H9 (cell line): ENCODE data around the gene ATG14. TPM values are rescaled to one million over a fixed set of nuclear protein-coding genes. Genes with fewer than 3 reads are reported as not detected.

ENCODE experiments used
- DNase-seq: peaks from one replicate; pipeline ENCODE4 v3.0.0-alpha.2; 2017
- H2AFZ ChIP-seq: one replicate; pipeline ENCODE4 v1.6.1; 2013; ENCODE audit warnings: mild to moderate bottlenecking, low read length, control low read depth, moderate library complexity
- H2AK5ac ChIP-seq: 2 replicates; pipeline ENCODE4 v1.6.1; 2013; ENCODE audit warnings: low read length, control low read depth, mixed read lengths; ENCODE audit not compliant: insufficient read length
- H2BK120ac ChIP-seq: one replicate; pipeline ENCODE4 v1.6.1; 2013; ENCODE audit warnings: low read depth, mild to moderate bottlenecking, low read length, control low read depth, inconsistent platforms; ENCODE audit not compliant: poor library complexity, severe bottlenecking
- H2BK12ac ChIP-seq: 2 replicates; pipeline ENCODE4 v1.6.1; 2013; ENCODE audit warnings: low read length, control low read depth, mixed read lengths, low read depth; ENCODE audit not compliant: insufficient read length
- H2BK15ac ChIP-seq: 2 replicates; pipeline ENCODE4 v1.6.1; 2013; ENCODE audit warnings: low read depth, low read length, control low read depth
- H2BK20ac ChIP-seq: one replicate; pipeline ENCODE4 v1.6.1; 2013; ENCODE audit warnings: low read depth, mild to moderate bottlenecking, low read length, control low read depth, inconsistent platforms; ENCODE audit not compliant: poor library complexity, severe bottlenecking
- H2BK5ac ChIP-seq: 2 replicates; pipeline ENCODE4 v1.6.1; 2013; ENCODE audit warnings: low read length, control low read depth, mixed read lengths; ENCODE audit not compliant: insufficient read length
- H3K14ac ChIP-seq: 2 replicates; pipeline ENCODE4 v1.6.1; 2013; ENCODE audit warnings: low read length, control low read depth; ENCODE audit not compliant: insufficient read depth
- H3K18ac ChIP-seq: 2 replicates; pipeline ENCODE4 v1.6.1; 2013; ENCODE audit warnings: low read depth, mild to moderate bottlenecking, mixed read lengths, low read length, control low read depth; ENCODE audit not compliant: insufficient read length
- H3K23ac ChIP-seq: 2 replicates; pipeline ENCODE4 v1.6.1; 2013; ENCODE audit warnings: low read length, control low read depth, mixed read lengths, low read depth; ENCODE audit not compliant: insufficient read length
- H3K23me2 ChIP-seq: 2 replicates; pipeline ENCODE4 v1.6.1; 2013; ENCODE audit warnings: low read depth, mild to moderate bottlenecking, mixed read lengths, low read length, control low read depth; ENCODE audit not compliant: insufficient read length, poor library complexity, severe bottlenecking
- H3K27ac ChIP-seq: 2 replicates; pipeline ENCODE4 v1.5.1; 2013; ENCODE audit warnings: low read length, control low read depth, mixed read lengths, low read depth; ENCODE audit not compliant: insufficient read length
- H3K27me3 ChIP-seq: 2 replicates; pipeline ENCODE4 v1.6.1; 2013; ENCODE audit warnings: low read length, control low read depth, inconsistent platforms; ENCODE audit not compliant: insufficient read depth
- H3K4ac ChIP-seq: 2 replicates; pipeline ENCODE4 v1.6.1; 2013; ENCODE audit warnings: low read depth, mild to moderate bottlenecking, control low read depth, inconsistent platforms, low read length, moderate library complexity
- H3K4me1 ChIP-seq: 2 replicates; pipeline ENCODE4 v1.6.1; 2013; ENCODE audit warnings: low read length, control low read depth, inconsistent platforms; ENCODE audit not compliant: insufficient read depth
- H3K4me2 ChIP-seq: 2 replicates; pipeline ENCODE4 v1.6.1; 2013; ENCODE audit warnings: low read length, control low read depth, mixed read lengths; ENCODE audit not compliant: insufficient read length, insufficient read depth
- H3K56ac ChIP-seq: 2 replicates; pipeline ENCODE4 v1.6.1; 2013; ENCODE audit warnings: low read depth, mild to moderate bottlenecking, mixed read lengths, low read length, control low read depth; ENCODE audit not compliant: insufficient read length
- H3K79me1 ChIP-seq: 2 replicates; pipeline ENCODE4 v1.6.1; 2013; ENCODE audit warnings: low read depth, mild to moderate bottlenecking, moderate library complexity, low read length, control low read depth, inconsistent platforms; ENCODE audit not compliant: insufficient read depth, poor library complexity, severe bottlenecking
- H3K79me2 ChIP-seq: 2 replicates; pipeline ENCODE4 v1.6.1; 2013; ENCODE audit warnings: low read length, control low read depth, inconsistent platforms; ENCODE audit not compliant: insufficient read depth
- H3K9ac ChIP-seq: 2 replicates; pipeline ENCODE4 v1.6.1; 2013; ENCODE audit warnings: low read length, control low read depth, mixed read lengths; ENCODE audit not compliant: insufficient read length; ENCODE audit errors: extremely low read depth
- H3K9me3 ChIP-seq: one replicate; pipeline ENCODE4 v1.6.1; 2013; ENCODE audit warnings: low read depth, low read length, inconsistent platforms; ENCODE audit not compliant: control insufficient read depth
- H3T11ph ChIP-seq: one replicate; pipeline ENCODE4 v1.6.1; 2013; ENCODE audit warnings: mild to moderate bottlenecking, low read length, control low read depth, inconsistent platforms
- H4K20me1 ChIP-seq: one replicate; pipeline ENCODE4 v1.6.1; 2013; ENCODE audit not compliant: control insufficient read depth, insufficient read length, insufficient read depth
- H4K5ac ChIP-seq: 2 replicates; pipeline ENCODE4 v1.6.1; 2013; ENCODE audit warnings: low read depth, mild to moderate bottlenecking, mixed read lengths, low read length, control low read depth; ENCODE audit not compliant: insufficient read length
- H4K8ac ChIP-seq: replicated peaks from 2 replicates; pipeline ENCODE4 v1.6.1; 2013; ENCODE audit warnings: low read length, control low read depth, mixed read lengths, low read depth; ENCODE audit not compliant: insufficient read length
- H4K91ac ChIP-seq: 2 replicates; pipeline ENCODE4 v1.6.1; 2013; ENCODE audit warnings: low read depth, mild to moderate bottlenecking, moderate library complexity, mixed read lengths, low read length, control low read depth; ENCODE audit not compliant: insufficient read length
- H3K27ac Mint-ChIP-seq, 3 experiments: 2 replicates in 2 of 3; 3 replicates in 1 of 3; pipeline ENCODE4 v1.8.0; 2020 to 2021; ENCODE audit warnings: mixed read lengths in 3 of 3, mild to moderate bottlenecking in 1 of 3, moderate library complexity in 1 of 3
- H3K27me3 Mint-ChIP-seq: 2 replicates; pipeline ENCODE4 v1.8.0; 2021; ENCODE audit warnings: low read depth, mild to moderate bottlenecking, moderate library complexity, mixed read lengths
- H3K36me3 Mint-ChIP-seq, 3 experiments: 2 replicates in 2 of 3; 3 replicates in 1 of 3; pipeline ENCODE4 v1.8.0; 2020 to 2021; ENCODE audit warnings: low read depth in 3 of 3, mixed read lengths in 3 of 3; ENCODE audit not compliant: insufficient read depth in 1 of 3
- H3K4me1 Mint-ChIP-seq, 2 experiments: 2 replicates each; pipeline ENCODE4 v1.8.0; 2020; ENCODE audit warnings: mixed read lengths in 2 of 2
- H3K4me3 Mint-ChIP-seq, 2 experiments: 2 replicates in 1 of 2; 3 replicates in 1 of 2; pipeline ENCODE4 v1.8.0; 2020 to 2021; ENCODE audit warnings: mild to moderate bottlenecking in 2 of 2, mixed read lengths in 2 of 2, moderate library complexity in 1 of 2
- H3K9me3 Mint-ChIP-seq, 2 experiments: 2 replicates in 1 of 2; 3 replicates in 1 of 2; pipeline ENCODE4 v1.8.0; 2020; ENCODE audit warnings: mild to moderate bottlenecking in 2 of 2, mixed read lengths in 2 of 2, moderate library complexity in 1 of 2
- total RNA-seq: library from RNA; stranded (reverse); gene quantifications from 2 replicates; pipeline ENCODE4 v1.2.1, GENCODE V29; 2021
- TF ChIP-seq, protein P1 (sequence below): fragments of 200-600 bp; sonication (generic); conservative IDR thresholded peaks from 3 replicates; pipeline ENCODE4 v1.8.0; 2021; ENCODE audit warnings: antibody characterized with exemption, mild to moderate bottlenecking

Gene ATG14
- total RNA-seq, 1 experiment from 2014 or later, result 13.6 TPM

DNA sequence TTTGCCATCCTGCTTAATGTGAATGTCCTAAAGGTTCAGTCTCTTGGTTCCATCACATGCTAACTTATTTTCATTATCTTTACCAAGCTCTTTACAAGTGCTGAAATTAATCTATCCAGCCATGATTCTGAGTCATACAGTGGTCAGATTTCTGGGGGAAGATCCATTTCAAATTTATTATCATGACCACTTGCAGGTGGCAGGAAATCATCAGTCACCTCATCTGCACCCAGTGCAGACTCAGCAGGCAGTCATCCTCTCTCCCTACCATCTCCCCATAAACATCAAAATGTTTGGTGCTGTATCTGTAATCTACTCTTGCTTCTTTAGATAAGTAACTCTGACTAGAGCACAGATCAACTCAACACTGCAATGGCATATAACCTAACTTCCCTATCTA lies 23.5 kb downstream of the ATG14 start:
- H3T11ph ChIP-seq, result no peak overlapping the region
- H3K23ac ChIP-seq, result no peak overlapping the region
- Mint-ChIP-seq H3K36me3 (peaks cover 2 to 36% (median 13%) of the 10 kb centered on the region in 3 experiments; a peak in 6 of 7 replicates), H3K9me3 (no peaks in the 10 kb centered on the region), H3K4me3 (no peak overlapping the region), H3K4me1 (0 out of 4 replicates have a peak, but pooled peaks cover 0 to 3% of the 10 kb centered on the region in 2 experiments), H3K27ac (no peak overlapping the region), H3K27me3 (no peaks in the 10 kb centered on the region)
- H3K79me2 ChIP-seq, result no peaks in the 10 kb centered on the region
- H4K5ac ChIP-seq, result no peak overlapping the region
- no peak overlapping the region for H3K18ac ChIP-seq
- H2BK120ac ChIP-seq, result no peak overlapping the region
- peaks cover 2% of the 10 kb centered on the region for H3K23me2 ChIP-seq
- H2BK12ac ChIP-seq, result no peak overlapping the region
- H2BK15ac ChIP-seq, result no peak overlapping the region
- no peaks in the 10 kb centered on the region for H3K4me1 ChIP-seq
- no peaks in the 10 kb centered on the region for H3K27me3 ChIP-seq
- H2AK5ac ChIP-seq, result no peak overlapping the region
- no peak overlapping the region for H2AFZ ChIP-seq
- no peak overlapping the region for H3K56ac ChIP-seq
- no peak overlapping the region for H3K27ac ChIP-seq
- H3K4ac ChIP-seq, result no peak overlapping the region
- H2BK5ac ChIP-seq, result no peak overlapping the region
- TF ChIP-seq, protein P1, sequence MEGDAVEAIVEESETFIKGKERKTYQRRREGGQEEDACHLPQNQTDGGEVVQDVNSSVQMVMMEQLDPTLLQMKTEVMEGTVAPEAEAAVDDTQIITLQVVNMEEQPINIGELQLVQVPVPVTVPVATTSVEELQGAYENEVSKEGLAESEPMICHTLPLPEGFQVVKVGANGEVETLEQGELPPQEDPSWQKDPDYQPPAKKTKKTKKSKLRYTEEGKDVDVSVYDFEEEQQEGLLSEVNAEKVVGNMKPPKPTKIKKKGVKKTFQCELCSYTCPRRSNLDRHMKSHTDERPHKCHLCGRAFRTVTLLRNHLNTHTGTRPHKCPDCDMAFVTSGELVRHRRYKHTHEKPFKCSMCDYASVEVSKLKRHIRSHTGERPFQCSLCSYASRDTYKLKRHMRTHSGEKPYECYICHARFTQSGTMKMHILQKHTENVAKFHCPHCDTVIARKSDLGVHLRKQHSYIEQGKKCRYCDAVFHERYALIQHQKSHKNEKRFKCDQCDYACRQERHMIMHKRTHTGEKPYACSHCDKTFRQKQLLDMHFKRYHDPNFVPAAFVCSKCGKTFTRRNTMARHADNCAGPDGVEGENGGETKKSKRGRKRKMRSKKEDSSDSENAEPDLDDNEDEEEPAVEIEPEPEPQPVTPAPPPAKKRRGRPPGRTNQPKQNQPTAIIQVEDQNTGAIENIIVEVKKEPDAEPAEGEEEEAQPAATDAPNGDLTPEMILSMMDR, result no peak
- no peaks in the 10 kb centered on the region for H3K9me3 ChIP-seq
- H3K79me1 ChIP-seq, result no peaks in the 10 kb centered on the region
- H3K14ac ChIP-seq, result no peak overlapping the region
- H2BK20ac ChIP-seq, result no peak overlapping the region
- no peaks in the 10 kb centered on the region for H4K20me1 ChIP-seq
- DNase-seq, result no peak
- no peak overlapping the region for H4K91ac ChIP-seq
- no peak overlapping the region for H4K8ac ChIP-seq
- no peak overlapping the region for H3K9ac ChIP-seq
- H3K4me2 ChIP-seq, result no peak overlapping the region
